Stimulated activated CD8-positive, alpha-beta memory T cell treated with anti-CD3 and anti-CD28 coated beads, Interleukin-7, amount 100 ng/mL, for 4 hours (primary cell): ENCODE measurements around the gene GAREM1.

Experiments used
- DNase-seq, 2 donors: peaks; one replicate each; pipeline ENCODE4 v3.0.0-alpha.2; 2020; ENCODE audit warnings: low read depth in 2 of 2

The GAREM1 gene

GRCh38 chr18:32328974-32329373, 141.7 kb downstream of the GAREM1 start:
- no peak for DNase-seq

DNA sequence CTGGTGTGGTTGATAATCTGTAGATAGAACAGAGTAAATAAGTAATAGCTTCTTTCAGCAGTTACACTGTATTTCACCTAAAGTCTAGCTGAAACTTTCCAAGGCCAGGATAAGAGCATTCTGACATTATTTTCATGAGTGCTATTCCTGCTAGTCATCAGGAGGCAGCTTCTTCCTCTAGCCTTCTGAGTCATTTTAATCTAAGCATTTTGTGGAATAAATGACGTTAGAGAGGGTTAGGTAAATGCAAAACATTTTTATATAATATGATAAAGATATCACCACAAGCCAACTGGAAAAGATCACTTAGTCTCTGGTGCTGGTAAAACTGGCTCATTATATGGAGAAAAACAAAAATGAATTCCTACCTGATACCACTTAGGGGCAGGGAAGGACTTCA, 142.3 kb downstream of the GAREM1 start:
- no peak for DNase-seq

- DNase-seq: no peak
Observed at GRCh38 chr18:32326450-32327308, 144.0 kb downstream of the GAREM1 start.

DNA sequence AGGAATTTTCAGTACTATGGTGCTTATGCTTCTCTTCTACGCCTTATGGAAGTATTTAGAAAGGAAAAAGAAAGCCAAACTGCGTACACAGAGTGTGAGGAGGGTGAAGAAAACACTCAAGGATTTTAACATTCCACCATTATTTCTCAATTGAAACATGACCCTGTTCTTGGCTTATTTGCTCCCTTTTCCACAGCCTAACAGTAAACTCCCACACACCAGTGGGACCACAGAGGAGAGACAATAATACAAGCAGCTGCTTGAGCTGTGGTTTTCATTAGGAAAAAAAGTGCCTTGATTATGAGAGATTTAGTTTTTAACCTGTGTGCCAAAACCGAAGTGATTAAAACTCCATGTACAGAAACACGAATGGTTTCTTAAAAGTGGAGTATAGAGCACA, 146.5 kb downstream of the GAREM1 start:
- DNase-seq: no peak

- no peak for DNase-seq
Observed at GRCh38 chr18:32321826-32322225, 148.9 kb downstream of the GAREM1 start.

- no peak for DNase-seq
Observed at GRCh38 chr18:32319084-32319483, 151.6 kb downstream of the GAREM1 start.

GRCh38 chr18:32318581-32318980, 152.1 kb downstream of the GAREM1 start:
- DNase-seq: no peak

DNA sequence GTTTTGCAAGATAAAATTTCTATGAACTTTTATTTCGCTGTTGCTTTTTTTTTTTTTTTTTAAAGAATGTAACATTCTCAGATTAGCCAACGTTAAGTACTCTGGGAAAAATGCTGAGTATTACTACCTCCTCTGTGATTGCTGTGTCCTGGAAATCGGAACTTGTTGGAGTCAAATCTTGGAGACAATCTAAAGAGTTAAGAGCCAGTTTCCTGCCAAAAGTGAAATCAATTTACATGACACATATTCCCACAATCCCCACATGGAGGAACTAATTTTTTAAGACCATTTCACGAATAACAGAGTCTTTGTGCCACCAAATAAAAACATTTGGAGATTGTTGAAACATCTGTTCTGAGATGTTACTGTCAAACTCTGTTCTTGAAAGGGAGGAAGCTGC, 153.0 kb downstream of the GAREM1 start:
- no peak for DNase-seq

DNA sequence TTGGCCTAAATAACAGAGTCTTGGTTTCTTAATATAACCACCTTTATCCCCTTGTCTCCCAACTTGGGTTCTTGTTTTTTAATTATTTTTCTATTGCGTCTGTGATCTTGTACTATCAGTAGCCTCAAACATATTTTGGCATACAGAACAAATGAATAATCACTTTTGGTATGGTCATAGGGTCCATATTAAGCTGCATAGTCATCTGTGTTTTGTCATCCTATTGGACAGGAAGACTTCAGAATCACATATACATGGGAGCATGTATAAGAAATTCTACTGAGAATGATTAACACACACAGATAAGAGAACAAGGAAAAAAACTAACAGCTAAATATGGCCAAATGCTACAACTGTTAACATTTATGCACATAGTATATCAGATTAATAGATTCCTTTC, 154.8 kb downstream of the GAREM1 start:
- no peak for DNase-seq

DNA sequence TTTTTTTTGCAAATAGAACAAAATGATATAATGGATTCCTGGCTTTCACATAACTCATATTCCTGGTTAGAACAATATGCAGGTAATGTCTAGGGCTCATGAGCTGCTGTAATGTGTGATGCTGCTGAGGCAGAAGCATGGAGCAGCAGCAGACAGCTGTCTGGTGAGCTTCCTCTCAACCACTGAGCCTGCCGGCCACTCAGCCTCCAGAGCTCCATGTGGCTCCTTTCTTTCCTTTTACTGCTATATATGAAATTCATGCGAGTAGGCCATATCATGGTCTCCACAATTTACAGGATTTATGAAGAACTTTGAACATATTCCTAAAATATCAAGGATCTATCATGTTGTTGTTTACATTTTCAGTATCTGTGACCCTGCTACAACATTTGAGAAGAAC, 159.9 kb downstream of the GAREM1 start:
- no peak for DNase-seq

GRCh38 chr18:32310101-32310500, 160.6 kb downstream of the GAREM1 start:
- DNase-seq: no peak

DNA sequence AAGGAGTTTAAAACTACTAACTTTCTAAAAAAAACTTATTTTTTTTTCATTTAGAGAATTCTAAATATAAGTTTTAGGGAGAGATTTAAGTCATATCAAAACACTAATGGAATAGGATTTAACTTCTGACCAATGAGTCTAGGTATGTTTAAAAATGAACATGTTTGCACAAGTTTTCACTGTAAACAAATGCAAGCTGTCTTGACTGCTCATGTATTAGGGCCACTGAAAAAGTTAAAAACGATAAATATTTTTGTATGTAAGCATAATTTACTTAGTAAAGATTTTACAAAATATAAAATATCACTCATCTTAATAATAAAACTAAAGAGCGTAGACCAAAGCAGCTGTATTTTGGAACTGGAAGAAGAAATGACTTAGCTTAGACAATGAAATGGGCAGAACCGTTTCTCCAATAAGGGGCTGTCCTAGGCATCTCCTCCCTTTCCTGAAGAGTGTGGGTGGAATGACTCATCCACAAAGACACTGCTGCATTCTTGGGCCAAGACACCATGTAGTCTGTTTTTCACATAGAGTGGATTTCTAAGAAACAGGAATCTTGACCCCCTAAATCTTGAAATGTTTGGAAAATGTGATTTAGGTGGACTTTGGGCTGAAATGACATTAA, 162.1 kb downstream of the GAREM1 start:
- DNase-seq: no peak

DNA sequence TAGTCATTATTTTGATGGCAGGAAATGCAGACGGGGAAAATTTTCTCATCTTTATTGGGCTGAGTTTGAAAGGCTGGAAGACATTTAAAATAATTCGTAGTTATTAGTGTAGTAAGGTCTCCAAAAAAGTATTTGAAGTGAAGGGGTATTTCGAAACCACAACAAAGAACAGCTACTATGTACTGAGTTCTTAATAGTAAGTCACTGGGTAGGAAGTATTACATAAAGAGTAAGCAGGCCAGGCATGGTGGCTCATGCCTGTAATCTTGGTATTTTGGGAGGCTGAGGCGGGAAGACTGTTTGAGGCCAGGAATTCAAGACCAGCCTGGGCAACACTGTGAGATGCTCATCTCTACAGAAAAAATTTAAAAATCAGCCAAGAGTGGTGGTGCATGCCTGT, 167.3 kb downstream of the GAREM1 start:
- DNase-seq: no peak

DNA sequence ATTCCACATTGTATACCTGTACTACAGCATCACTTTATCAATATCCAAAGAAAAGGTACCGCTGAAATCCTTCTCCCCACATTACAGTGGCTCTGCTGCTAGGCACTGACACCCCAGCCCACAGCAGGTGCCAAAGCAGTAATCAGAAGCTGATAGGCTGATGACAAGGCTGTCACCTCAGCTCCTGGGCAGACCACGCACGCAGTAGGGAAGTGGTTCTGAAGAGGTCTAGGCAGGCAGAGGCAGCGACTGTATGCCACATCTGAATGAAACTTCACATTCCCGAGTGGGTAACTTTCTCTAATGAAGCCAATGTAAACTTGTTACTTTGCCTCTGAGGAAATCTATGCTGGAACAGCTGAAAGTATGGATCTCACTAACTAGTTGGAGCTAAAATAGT, 167.9 kb downstream of the GAREM1 start:
- no peak for DNase-seq

DNA sequence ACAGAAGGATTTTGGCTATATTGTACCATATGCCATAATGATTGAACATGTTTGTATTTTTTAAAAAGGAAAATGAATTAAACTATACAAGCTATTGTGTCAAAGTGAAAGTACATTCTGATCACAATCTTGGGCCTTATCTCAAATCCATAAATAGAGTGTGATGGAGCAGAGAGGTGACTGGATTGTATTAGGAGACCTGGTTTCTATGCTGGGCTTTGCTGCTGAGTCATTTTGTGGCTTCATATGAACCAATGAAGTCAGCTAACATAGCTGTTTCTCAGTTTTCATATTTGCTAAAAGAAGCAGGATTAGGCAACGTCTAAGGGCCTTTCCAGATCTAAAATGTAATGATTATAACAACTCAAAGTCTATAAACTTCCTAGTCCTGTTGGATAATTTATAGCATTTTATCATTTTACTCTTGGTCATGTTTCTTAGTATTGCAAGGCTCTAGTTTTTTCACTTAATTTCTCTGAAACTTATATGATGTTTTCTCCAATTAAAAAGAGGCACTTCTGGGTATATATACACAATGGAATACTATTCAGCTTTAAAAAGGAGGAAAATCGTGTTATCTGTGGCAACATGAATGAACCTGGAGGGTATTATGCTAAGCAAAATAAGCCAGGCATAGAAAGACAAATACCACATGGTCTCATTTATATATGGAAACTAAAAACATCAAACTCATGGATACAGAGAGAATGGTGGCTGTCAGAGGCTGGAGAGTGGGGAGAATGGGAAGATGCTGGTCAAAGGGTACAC, 168.5 kb downstream of the GAREM1 start:
- no peak for DNase-seq

- DNase-seq: no peak
Observed at GRCh38 chr18:32301361-32301760, 169.3 kb downstream of the GAREM1 start.

GRCh38 chr18:32300914-32301313, 169.8 kb downstream of the GAREM1 start:
- DNase-seq: no peak

DNA sequence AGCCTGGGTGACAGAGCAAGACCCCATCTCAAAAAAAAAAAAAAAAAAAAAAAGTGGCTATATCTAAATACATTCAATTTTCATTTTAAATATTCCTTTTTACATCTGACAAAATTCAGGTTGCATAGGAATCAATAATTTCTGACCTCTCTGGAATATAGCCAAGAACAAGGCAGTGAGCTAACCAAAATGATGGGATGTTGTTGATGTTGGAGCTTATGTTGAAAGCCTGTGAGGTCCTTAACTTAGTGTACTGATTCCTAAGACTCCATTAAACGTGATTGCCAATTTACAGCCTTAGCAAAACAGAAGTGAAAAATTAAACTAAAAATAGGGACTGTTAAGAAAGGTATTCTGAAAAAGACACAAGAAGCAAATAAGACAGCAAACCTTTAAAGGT, 171.2 kb downstream of the GAREM1 start:
- DNase-seq: no peak

DNA sequence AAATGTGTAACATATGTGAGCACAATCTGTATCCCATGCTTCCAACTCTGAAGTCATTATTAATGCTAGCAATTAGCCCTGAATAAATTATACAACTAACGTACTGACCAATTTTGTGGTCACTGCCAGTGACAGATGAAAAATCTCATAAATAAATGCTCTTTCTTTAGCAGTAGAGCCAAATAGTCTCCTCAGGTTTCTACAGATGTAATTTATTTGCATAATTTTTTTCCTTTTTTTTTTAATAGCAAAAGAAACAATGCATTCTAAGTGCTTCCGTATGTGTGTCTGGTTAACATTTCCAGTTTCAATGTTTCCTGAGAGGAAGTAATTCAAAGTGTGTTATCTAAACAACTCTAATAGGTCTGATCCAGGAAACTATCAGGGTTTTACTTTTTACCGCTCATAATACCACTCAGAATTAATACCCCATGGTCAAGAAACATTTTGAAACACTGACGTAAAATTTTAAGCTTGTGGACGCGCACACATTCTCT, 172.5 kb downstream of the GAREM1 start:
- DNase-seq: no peak

- no peak for DNase-seq
Observed at GRCh38 chr18:32297579-32298170, 173.0 kb downstream of the GAREM1 start.

DNA sequence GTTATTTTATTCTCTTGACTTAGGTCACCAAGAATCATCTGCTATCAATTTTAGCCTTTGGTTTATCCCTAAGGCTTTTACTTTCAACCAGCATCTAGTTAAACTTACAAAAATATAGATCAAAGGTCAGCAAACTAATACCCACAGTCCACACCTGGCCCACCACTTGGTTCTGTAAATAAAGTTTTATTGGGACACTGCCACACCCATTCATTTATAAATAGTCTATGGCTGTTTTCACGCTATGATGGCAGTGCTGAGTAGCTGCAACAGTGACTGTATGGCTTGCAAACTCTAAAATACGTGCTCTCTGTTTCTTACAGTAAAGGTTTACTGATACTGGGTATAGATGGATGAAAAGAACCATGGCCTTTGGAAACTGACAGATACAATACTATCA, 173.8 kb downstream of the GAREM1 start:
- no peak for DNase-seq

- no peak for DNase-seq
Observed at GRCh38 chr18:32295604-32296003, 175.1 kb downstream of the GAREM1 start.
